PC-9 (cell line): ENCODE results near the gene MELK. TPM values are rescaled to one million over a fixed set of nuclear protein-coding genes. Genes with fewer than 3 reads are reported as not detected.

Experiments
- BruUV-seq: library from RNA; stranded (reverse); fragments of 400-500 nt; replicated peaks from 2 replicates; lab custom pipeline; 2021; lab: Mats Ljungman, UMichigan
- CTCF ChIA-PET: fragments of 300-600 bp; sonication (Branson Sonifier 250); formaldehyde crosslinking; loops from one replicate; lab custom pipeline; 2022; ENCODE audit warnings: antibody characterized with exemption; lab: Charles Lee
- POLR2A ChIA-PET: fragments of 300-600 bp; sonication (Branson Sonifier 250); formaldehyde crosslinking; loops from one replicate; lab custom pipeline; 2022; ENCODE audit warnings: antibody characterized with exemption; ENCODE audit not compliant: unreplicated experiment; lab: Charles Lee
- DNase-seq, 2 experiments: peaks; one replicate each; pipeline versions ENCODE4 v3.0.0 to v3.0.0-alpha.2; 2015 to 2022; ENCODE audit warnings: mixed read lengths in 1 of 2
- H2AFZ ChIP-seq: fragments of 200-600 bp; sonication (generic); 2 replicates; pipeline ENCODE4 v1.8.1; 2017; ENCODE audit warnings: antibody characterized with exemption
- H3F3A ChIP-seq: fragments of 200-600 bp; sonication (generic); 2 replicates; pipeline ENCODE4 v1.8.1; 2017; ENCODE audit warnings: antibody characterized with exemption, mild to moderate bottlenecking, low read depth; ENCODE audit not compliant: insufficient read depth
- H3K27ac ChIP-seq: fragments of 200-600 bp; sonication (generic); 2 replicates; pipeline ENCODE4 v1.6.1; 2016; ENCODE audit warnings: mixed run types
- H3K27me3 ChIP-seq: fragments of 200-600 bp; sonication (generic); 2 replicates; pipeline ENCODE4 v1.6.1; 2016; ENCODE audit warnings: low read depth, mixed run types; ENCODE audit not compliant: insufficient read depth
- H3K36me3 ChIP-seq: fragments of 200-600 bp; sonication (generic); 2 replicates; pipeline ENCODE4 v1.6.1; 2016; ENCODE audit warnings: low read depth, mixed run types
- H3K4me1 ChIP-seq: fragments of 200-600 bp; sonication (generic); replicated peaks from 2 replicates; pipeline ENCODE4 v1.6.1; 2016; ENCODE audit warnings: mixed run types; ENCODE audit not compliant: insufficient read depth
- H3K4me2 ChIP-seq: fragments of 200-600 bp; sonication (generic); 2 replicates; pipeline ENCODE4 v1.6.1; 2017; ENCODE audit warnings: mixed run types
- H3K4me3 ChIP-seq: fragments of 200-600 bp; sonication (generic); 2 replicates; pipeline ENCODE4 v1.6.1; 2016; ENCODE audit warnings: mixed run types
- H3K79me2 ChIP-seq: fragments of 200-600 bp; sonication (generic); 2 replicates; pipeline ENCODE4 v1.6.1; 2017; ENCODE audit warnings: low read depth, mixed run types
- H3K9me2 ChIP-seq: fragments of 200-600 bp; sonication (generic); 2 replicates; pipeline ENCODE4 v1.8.1; 2017; ENCODE audit warnings: mild to moderate bottlenecking; ENCODE audit not compliant: insufficient read depth
- H3K9me3 ChIP-seq: fragments of 200-600 bp; sonication (generic); 2 replicates; pipeline ENCODE4 v1.8.1; 2016; ENCODE audit warnings: low read depth; ENCODE audit not compliant: insufficient read depth
- H4K20me1 ChIP-seq: fragments of 200-600 bp; sonication (generic); 2 replicates; pipeline ENCODE4 v1.8.1; 2017; ENCODE audit not compliant: insufficient read depth
- EZH2 ChIP-seq: fragments of 200-600 bp; sonication (generic); IDR thresholded peaks from 2 replicates; pipeline ENCODE4 v1.8.0; 2017; ENCODE audit warnings: antibody characterized with exemption, low read depth
- intact Hi-C: fragments of 100-400 bp; cut with micrococcal nuclease; formaldehyde crosslinking; loops from one replicate; pipeline ENCODE4 v1.10.0; 2022; ENCODE audit not compliant: unreplicated experiment
- total RNA-seq: library from RNA; stranded (reverse); gene quantifications from 2 replicates; pipeline ENCODE4 v1.2.3, GENCODE V29; 2021
- TF ChIP-seq, protein P1 (sequence below): fragments of 200-600 bp; sonication (generic); conservative IDR thresholded peaks from 2 replicates; pipeline ENCODE4 v1.6.1; 2017; ENCODE audit warnings: mixed run types, antibody characterized with exemption, mild to moderate bottlenecking, moderate library complexity

Gene MELK
- total RNA-seq, 1 experiment from 2014 or later: 48.1 TPM

DNA sequence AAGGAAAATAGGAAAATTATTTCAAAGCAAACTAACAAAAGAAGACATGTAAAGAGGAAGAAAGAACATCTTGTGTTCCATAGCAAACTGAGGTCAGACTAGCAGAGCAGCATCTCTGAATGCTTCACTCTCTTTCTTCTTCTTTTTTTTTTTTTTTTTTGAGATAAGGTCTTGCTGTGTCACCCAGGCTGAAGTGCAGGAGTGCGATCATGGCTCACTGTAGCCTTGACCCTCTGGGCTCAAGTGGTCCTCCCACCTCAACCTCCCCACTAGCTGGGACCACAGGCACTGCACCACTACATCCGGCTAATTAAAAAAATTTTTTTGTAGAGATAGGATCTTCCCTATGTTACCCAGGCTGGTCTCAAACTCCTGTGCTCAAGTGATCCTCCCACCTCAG is 36.6 kb downstream of the MELK start:
- Histone ChIP-seq H3K9me3 (no peaks in the 10 kb centered on the region), H3K4me1 (no peaks in the 10 kb centered on the region), H3K79me2 (no peaks in the 10 kb centered on the region), H3F3A (peaks cover 4% of the 10 kb centered on the region), H3K9me2 (no peaks in the 10 kb centered on the region), H3K4me3 (no peak overlapping the region), H2AFZ (no peak overlapping the region), H4K20me1 (no peaks in the 10 kb centered on the region), H3K4me2 (no peak overlapping the region), H3K27ac (no peak overlapping the region), H3K36me3 (0 out of 2 replicates have a peak, but pooled peaks cover 4% of the 10 kb centered on the region), H3K27me3 (no peaks in the 10 kb centered on the region)
- intact Hi-C loops: no loop called here
- BruUV-seq: no TSS peak
- no peak for DNase-seq
- TF ChIP-seq, protein P1, sequence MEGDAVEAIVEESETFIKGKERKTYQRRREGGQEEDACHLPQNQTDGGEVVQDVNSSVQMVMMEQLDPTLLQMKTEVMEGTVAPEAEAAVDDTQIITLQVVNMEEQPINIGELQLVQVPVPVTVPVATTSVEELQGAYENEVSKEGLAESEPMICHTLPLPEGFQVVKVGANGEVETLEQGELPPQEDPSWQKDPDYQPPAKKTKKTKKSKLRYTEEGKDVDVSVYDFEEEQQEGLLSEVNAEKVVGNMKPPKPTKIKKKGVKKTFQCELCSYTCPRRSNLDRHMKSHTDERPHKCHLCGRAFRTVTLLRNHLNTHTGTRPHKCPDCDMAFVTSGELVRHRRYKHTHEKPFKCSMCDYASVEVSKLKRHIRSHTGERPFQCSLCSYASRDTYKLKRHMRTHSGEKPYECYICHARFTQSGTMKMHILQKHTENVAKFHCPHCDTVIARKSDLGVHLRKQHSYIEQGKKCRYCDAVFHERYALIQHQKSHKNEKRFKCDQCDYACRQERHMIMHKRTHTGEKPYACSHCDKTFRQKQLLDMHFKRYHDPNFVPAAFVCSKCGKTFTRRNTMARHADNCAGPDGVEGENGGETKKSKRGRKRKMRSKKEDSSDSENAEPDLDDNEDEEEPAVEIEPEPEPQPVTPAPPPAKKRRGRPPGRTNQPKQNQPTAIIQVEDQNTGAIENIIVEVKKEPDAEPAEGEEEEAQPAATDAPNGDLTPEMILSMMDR: no peak
- POLR2A ChIA-PET: interaction anchor here (0.6 kb wide), 1 partner anchor 78 kb away, joined by 3 read pairs; no protein-coding TSS in a partner anchor
- CTCF ChIA-PET: no interaction called here

DNA sequence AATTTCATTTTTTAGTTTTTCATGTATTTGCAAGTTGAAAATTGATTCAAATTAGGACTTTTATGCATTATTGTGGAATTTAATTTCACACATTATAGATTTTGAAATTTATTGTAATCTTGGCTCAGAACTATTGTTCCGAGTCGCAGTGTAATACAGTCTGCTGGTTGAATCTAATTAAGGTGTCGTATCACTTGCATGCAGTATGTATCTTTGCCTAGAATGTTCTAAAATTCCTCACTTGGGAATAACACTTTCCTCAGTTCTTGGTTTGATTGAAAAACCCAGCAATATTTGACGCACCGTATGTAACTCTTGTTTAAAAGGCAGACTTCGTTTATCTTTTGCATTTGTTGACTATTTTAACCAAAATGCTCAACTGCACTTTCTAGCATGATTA is 49.4 kb downstream of the MELK start:
- Histone ChIP-seq H3K36me3 (no peaks in the 10 kb centered on the region), H3K4me2 (no peak overlapping the region), H3K9me2 (no peaks in the 10 kb centered on the region), H4K20me1 (no peaks in the 10 kb centered on the region), H3K4me1 (no peaks in the 10 kb centered on the region), H3K4me3 (no peak overlapping the region), H3F3A (no peaks in the 10 kb centered on the region), H3K79me2 (no peaks in the 10 kb centered on the region; the same call in 1 of the 2 replicates), H3K9me3 (no peaks in the 10 kb centered on the region), H2AFZ (no peak overlapping the region), H3K27ac (no peak overlapping the region), H3K27me3 (no peaks in the 10 kb centered on the region)
- no TSS peak for BruUV-seq
- CTCF ChIA-PET: no interaction called here
- DNase-seq: no peak
- no peak for TF ChIP-seq EZH2
- TF ChIP-seq, protein P1: no peak
- intact Hi-C loops: no loop called here
- POLR2A ChIA-PET: no interaction called here

DNA sequence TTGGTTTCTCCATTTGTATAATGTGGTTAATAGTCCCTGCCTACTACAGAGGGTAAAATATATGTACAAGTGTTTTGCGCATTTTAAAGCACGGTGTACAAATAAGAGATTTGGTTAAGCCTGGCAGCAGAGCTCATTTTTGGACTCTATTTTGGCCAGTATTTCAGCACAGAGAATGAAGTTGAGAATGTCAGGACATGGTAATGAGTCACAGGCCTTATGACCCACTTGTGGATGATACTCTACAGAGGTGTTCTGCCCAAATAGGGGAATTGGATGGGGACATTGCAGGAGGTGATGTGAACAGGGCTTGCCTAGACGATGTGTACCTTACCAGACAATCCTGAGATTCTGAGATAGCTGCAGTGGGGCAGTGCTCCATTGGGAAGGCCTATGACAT is 50.6 kb downstream of the MELK start:
- Histone ChIP-seq H3K27ac (no peak overlapping the region), H3K4me3 (no peak overlapping the region), H3K4me2 (no peak overlapping the region), H3F3A (no peaks in the 10 kb centered on the region), H3K27me3 (no peaks in the 10 kb centered on the region), H3K9me2 (no peaks in the 10 kb centered on the region), H3K9me3 (no peaks in the 10 kb centered on the region), H4K20me1 (no peaks in the 10 kb centered on the region), H3K36me3 (no peaks in the 10 kb centered on the region), H3K4me1 (no peaks in the 10 kb centered on the region), H3K79me2 (no peaks in the 10 kb centered on the region; the same call in 1 of the 2 replicates), H2AFZ (no peak overlapping the region)
- DNase-seq: no peak
- no TSS peak for BruUV-seq
- CTCF ChIA-PET: no interaction called here
- intact Hi-C loops: no loop called here
- TF ChIP-seq, protein P1: no peak
- TF ChIP-seq EZH2: no peak
- POLR2A ChIA-PET: interaction anchor here (0.6 kb wide), 1 partner anchor 37 kb away, joined by 3 read pairs; no protein-coding TSS in a partner anchor
